Measurements from ENCODE around the gene C1orf115.
A peak's percentile ranks its signal among the peaks of the same experiment; 100 is the strongest.
"Not testable (repeated sequence)": the region's sequence is repeated elsewhere in the genome, so short reads cannot be mapped to it uniquely, and the experiment has no call there.

C1orf115 gene

GRCh38 chr1:220730486-220730885 lies 40.3 kb downstream of the C1orf115 start:
- DNase-seq, result no peak

GRCh38 chr1:220732137-220732536 lies 42.0 kb downstream of the C1orf115 start:
- DNase-seq, result no peak

- no peak for DNase-seq
These were observed 42.5 kb downstream of the C1orf115 start for GRCh38 chr1:220732621-220733020.

GRCh38 chr1:220733086-220733601 lies 43.0 kb downstream of the C1orf115 start:
- DNase-seq, result peak; percentile 90

GRCh38 chr1:220734571-220735326 lies 44.6 kb downstream of the C1orf115 start:
- DNase-seq, result no peak

GRCh38 chr1:220736283-220736682 lies 46.1 kb downstream of the C1orf115 start:
- DNase-seq, result not testable (repeated sequence)

- DNase-seq, result no peak
These were observed 51.2 kb downstream of the C1orf115 start for GRCh38 chr1:220741349-220741748.

GRCh38 chr1:220741825-220742224 lies 51.7 kb downstream of the C1orf115 start:
- no peak for DNase-seq

- no peak for DNase-seq
These were observed 52.4 kb downstream of the C1orf115 start for GRCh38 chr1:220742520-220742919.

- DNase-seq, result no peak
These were observed 56.7 kb downstream of the C1orf115 start for GRCh38 chr1:220746851-220747250.

GRCh38 chr1:220747437-220748088 lies 57.4 kb downstream of the C1orf115 start:
- DNase-seq, result no peak

GRCh38 chr1:220748089-220748934 lies 58.1 kb downstream of the C1orf115 start, which contains the start of gene MTARC2:
Gene MTARC2, plus strand, starts transcription at chr1:220748322. Its CDS starts 210 bp downstream, at chr1:220748532.
- no peak for DNase-seq

Measured in activated effector memory CD4-positive, alpha-beta T cell treated with anti-CD3 and anti-CD28 coated beads, Interleukin-2, amount 50 U/mL, for 16 hours (primary cell).